HepG2 (cell line): Measurements from ENCODE around the gene LDLR. TPM values are rescaled to one million over a fixed set of nuclear protein-coding genes. Genes with fewer than 3 reads are reported as not detected.
"Not testable (repeated sequence)": the region's sequence is repeated elsewhere in the genome, so short reads cannot be mapped to it uniquely, and the experiment has no call there.

Experiments used
- ATAC-seq: fragments of 200-7000 bp; cut with Tn5 transposase; 3 replicates; pipeline ENCODE4 v1.9.1; 2020; ENCODE audit warnings: mild to moderate bottlenecking, moderate library complexity
- BruUV-seq: library from RNA; stranded (reverse); fragments of 400-500 nt; replicated peaks from 2 replicates; lab custom pipeline; 2021; lab: Mats Ljungman, UMichigan
- CTCF ChIA-PET: fragments of 300-600 bp; formaldehyde crosslinking; extraction: SDS; loops from one replicate; lab custom pipeline; 2021; ENCODE audit warnings: low total read pairs, inconsistent platforms, low intra/inter-chr PET ratio; lab: Yijun Ruan, JAX
- POLR2A ChIA-PET: fragments of 350-600 bp; sonication (Branson Sonifier 250); formaldehyde crosslinking; loops from one replicate; lab custom pipeline; 2020; ENCODE audit warnings: antibody characterized with exemption, inconsistent platforms; lab: Yijun Ruan, JAX
- DNase-seq: peaks from one replicate; pipeline ENCODE4 v3.0.0-alpha.2; 2015; ENCODE audit warnings: low spot score
- FAIRE-seq: peaks from 3 replicates; lab custom pipeline; 2011; peaks lifted over from hg19 to GRCh38; lab: Jason Lieb, UNC
- H2AFZ ChIP-seq: one replicate; pipeline ENCODE4 v1.6.1; 2011; ENCODE audit warnings: low read length, inconsistent platforms
- H3K27ac ChIP-seq: fragments of 300-600 bp; 3 replicates; pipeline ENCODE4 v1.8.0; 2011; ENCODE audit warnings: mixed run types, mild to moderate bottlenecking, mixed read lengths, low read length, inconsistent platforms; ENCODE audit not compliant: insufficient read depth; ENCODE audit errors: extremely low read length
- H3K27me3 ChIP-seq, 2 experiments: fragments of 200-600 bp in 1 of 2; 2 replicates in 1 of 2; 3 replicates in 1 of 2; pipeline versions ENCODE4 v1.6.0 to v1.8.0; 2011; ENCODE audit warnings: low read length in 2 of 2, mild to moderate bottlenecking in 2 of 2, moderate library complexity in 2 of 2, inconsistent platforms in 1 of 2; ENCODE audit not compliant: insufficient read depth in 2 of 2, control insufficient read depth in 1 of 2
- H3K36me3 ChIP-seq, 2 experiments: fragments of 200-600 bp in 1 of 2; replicated peaks in 1 of 2; 2 replicates in 1 of 2; 3 replicates in 1 of 2; pipeline versions ENCODE4 v1.5.1 to v1.8.0; 2011; ENCODE audit warnings: low read length in 2 of 2, inconsistent platforms in 1 of 2; ENCODE audit not compliant: insufficient read depth in 2 of 2, control insufficient read depth in 1 of 2
- H3K4me1 ChIP-seq: 2 replicates; pipeline ENCODE4 v1.5.1; 2012; ENCODE audit warnings: low read length, inconsistent platforms; ENCODE audit not compliant: insufficient read depth
- H3K4me2 ChIP-seq: 2 replicates; pipeline ENCODE4 v1.6.0; 2011; ENCODE audit warnings: low read depth, low read length, inconsistent platforms
- H3K4me3 ChIP-seq, 3 experiments: fragments of 200-600 bp in 1 of 3; sonication (generic), shearing (Covaris generic) in 1 of 3; replicated peaks in 1 of 3; 2 replicates each; pipeline ENCODE4 v1.5.1; 2011 to 2016; ENCODE audit warnings: low read length in 3 of 3, inconsistent platforms in 2 of 3, low read depth in 2 of 3, mild to moderate bottlenecking in 2 of 3, control low read depth in 1 of 3, mixed read lengths in 1 of 3; ENCODE audit not compliant: insufficient read depth in 1 of 3
- H3K79me2 ChIP-seq: one replicate; pipeline ENCODE4 v1.6.1; 2011; ENCODE audit warnings: low read length, inconsistent platforms; ENCODE audit not compliant: insufficient read depth
- H3K9ac ChIP-seq: 2 replicates; pipeline ENCODE4 v1.6.0; 2011; ENCODE audit warnings: mild to moderate bottlenecking, low read depth, low read length, inconsistent platforms; ENCODE audit not compliant: insufficient read depth
- H3K9me3 ChIP-seq: 2 replicates; pipeline ENCODE4 v1.5.1; 2012; ENCODE audit warnings: mild to moderate bottlenecking, low read length
- H4K20me1 ChIP-seq: 2 replicates; pipeline ENCODE4 v1.6.0; 2011; ENCODE audit warnings: inconsistent platforms, mild to moderate bottlenecking, low read length, moderate library complexity; ENCODE audit not compliant: insufficient read depth
- ATF3 ChIP-seq: sonication (generic); formaldehyde crosslinking; IDR thresholded peaks from 2 replicates; pipeline ENCODE4 v1.4.0; 2020; ENCODE audit warnings: missing genetic modification reagents
- BRCA1 ChIP-seq: sonication (generic); formaldehyde crosslinking; IDR thresholded peaks from 2 replicates; pipeline ENCODE4 v1.4.0; 2020; ENCODE audit warnings: missing genetic modification reagents
- FOSL1 ChIP-seq: sonication (generic); formaldehyde crosslinking; IDR thresholded peaks from 2 replicates; pipeline ENCODE4 v1.9.0; 2021; ENCODE audit warnings: missing genetic modification reagents, borderline replicate concordance
- PLRG1 ChIP-seq: fragments of 450-650 bp; conservative IDR thresholded peaks from 2 replicates; pipeline ENCODE4 v1.6.1; 2016
- SPEN ChIP-seq: sonication (generic); formaldehyde crosslinking; IDR thresholded peaks from 2 replicates; pipeline ENCODE4 v1.5.1; 2020; ENCODE audit warnings: low read depth, mild to moderate bottlenecking, missing genetic modification reagents
- ZHX2 ChIP-seq, 2 experiments: sonication (generic) in 1 of 2; formaldehyde crosslinking in 1 of 2; IDR thresholded peaks; 2 replicates each; pipeline versions ENCODE4 v1.6.1 to v1.9.0; 2014 to 2022; ENCODE audit warnings: antibody characterized with exemption in 1 of 2, borderline replicate concordance in 1 of 2, inconsistent platforms in 1 of 2, low read depth in 1 of 2, missing genetic modification reagents in 1 of 2
- ZKSCAN8 ChIP-seq: IDR thresholded peaks from 2 replicates; pipeline ENCODE4 v1.6.1; 2016; ENCODE audit warnings: borderline replicate concordance, missing genetic modification reagents, missing compliant biosample characterization
- ZNF121 ChIP-seq: sonication (generic); formaldehyde crosslinking; IDR thresholded peaks from 2 replicates; pipeline ENCODE4 v1.5.0; 2020; ENCODE audit warnings: mild to moderate bottlenecking, missing genetic modification reagents
- ZNF136 ChIP-seq: sonication (generic); formaldehyde crosslinking; IDR thresholded peaks from 2 replicates; pipeline ENCODE4 v1.8.1; 2022; ENCODE audit warnings: low read depth, mild to moderate bottlenecking, moderate library complexity, missing genetic modification reagents
- ZNF549 ChIP-seq: sonication (generic); formaldehyde crosslinking; IDR thresholded peaks from 2 replicates; pipeline ENCODE4 v1.5.0; 2020; ENCODE audit warnings: missing genetic modification reagents
- ZNF737 ChIP-seq: sonication (generic); formaldehyde crosslinking; IDR thresholded peaks from 2 replicates; pipeline ENCODE4 v1.5.0; 2020; ENCODE audit warnings: missing genetic modification reagents, mild to moderate bottlenecking, borderline replicate concordance
- WGBS: methylation state at CpG from one replicate; pipeline ENCODE4 v1.1.6; 2017; ENCODE audit warnings: low lambda C conversion rate; 5-methylcytosine and 5-hydroxymethylcytosine counted together
- in situ Hi-C: cut with HindIII; loops from 2 replicates; pipeline ENCODE4 v1.10.0; 2017; ENCODE audit warnings: low pct_unique_long_range_greater_than_20kb; ENCODE audit not compliant: extremely low pct_ligation_motif_present
- intact Hi-C: fragments of 100-400 bp; cut with micrococcal nuclease; formaldehyde crosslinking; loops from one replicate; pipeline ENCODE4 v1.10.0; 2022; ENCODE audit not compliant: unreplicated experiment
- polyA plus RNA-seq, 8 experiments: library from polyadenylated mRNA; depleted of rRNA in 3 of 8; stranded (reverse) in 7 of 8; unstranded in 1 of 8; fragments of >200 nt; fragmentation: Illumina TruSeq in 4 of 8; extraction: Trizol in 4 of 8; gene quantifications; 2 replicates each; pipeline versions ENCODE4 v1.2.1 to v1.2.3, GENCODE V29; 2011 to 2016; ENCODE audit warnings: low read depth in 4 of 8, missing spikeins in 1 of 8, mixed read lengths in 1 of 8; ENCODE audit not compliant: insufficient read depth in 1 of 8
- total RNA-seq, 5 experiments: library from RNA; depleted of rRNA; stranded (reverse); fragments of >200 nt; fragmentation: Illumina TruSeq; extraction: Trizol; gene quantifications; 2 replicates each; pipeline ENCODE4 v1.2.3, GENCODE V29; 2016; ENCODE audit warnings: low read depth in 1 of 5
- TF ChIP-seq, protein P1 (sequence below): sonication (generic); formaldehyde crosslinking; IDR thresholded peaks from 2 replicates; pipeline ENCODE4 v1.8.1; 2023; ENCODE audit warnings: mild to moderate bottlenecking, missing genetic modification reagents

LDLR gene
- total and polyA plus RNA-seq, 2 of the 13 experiments (the other 11 are each of a cell fraction or from before 2014, with no cell fraction given): 51.6 to 92.5 TPM

DNA sequence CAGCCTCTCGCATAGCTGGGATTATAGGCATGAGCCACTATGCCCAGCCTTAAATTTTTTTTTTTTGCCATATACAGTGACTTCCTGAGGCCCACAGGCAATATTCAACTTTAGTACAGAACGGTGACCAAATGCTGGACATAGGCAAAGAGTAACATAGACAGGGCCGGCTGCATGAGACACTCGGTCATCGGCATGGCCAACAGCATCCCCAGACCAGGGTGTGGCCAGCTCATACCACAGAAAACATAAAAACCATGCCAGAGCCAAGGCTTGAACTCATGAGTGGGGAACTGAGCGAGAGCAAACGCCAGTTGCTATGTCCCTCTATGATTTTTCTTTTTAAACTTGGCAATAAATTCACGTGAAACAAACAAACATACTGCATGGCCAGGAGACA lies 91.1 kb downstream of the LDLR start:
- Histone ChIP-seq H4K20me1 (no peaks in the 10 kb centered on the region), H3K9me3 (no peaks in the 10 kb centered on the region), H3K79me2 (no peaks in the 10 kb centered on the region), H3K27me3 (no peaks in the 10 kb centered on the region), H3K4me1 (peaks cover 8% of the 10 kb centered on the region; the same call in 1 of the 2 replicates), H3K4me2 (no peak overlapping the region), H3K27ac (no peak overlapping the region), H3K4me3 (no peak overlapping the region), H3K9ac (no peak overlapping the region), H3K36me3 (peaks cover 0 to 8% of the 10 kb centered on the region in 2 experiments; a peak in 1 of 5 replicates), H2AFZ (no peak overlapping the region)
- CTCF ChIA-PET: no interaction called here
- BruUV-seq: no TSS peak
- no peak for DNase-seq
- POLR2A ChIA-PET: no interaction called here
- no peak for ATAC-seq
- no peak for FAIRE-seq
- TF ChIP-seq ATF3 (CRISPR knock-in tag) (no peak), ZKSCAN8 (no peak), SPEN (no peak), BRCA1 (CRISPR knock-in tag) (no peak), ZNF737 (CRISPR knock-in tag) (no peak), ZHX2 (IDR thresholded peaks at IDR 0.05; ENCODE audit: low read depth) (no peak), ZHX2 (CRISPR knock-in tag; IDR thresholded peaks at IDR 0.05; ENCODE audit: borderline replicate concordance) (no peak), PLRG1 (no peak), FOSL1 (CRISPR knock-in tag) (no peak), ZNF549 (CRISPR knock-in tag) (no peak), ZNF136 (no peak), ZNF121 (CRISPR knock-in tag) (no peak)
- TF ChIP-seq, protein P1, sequence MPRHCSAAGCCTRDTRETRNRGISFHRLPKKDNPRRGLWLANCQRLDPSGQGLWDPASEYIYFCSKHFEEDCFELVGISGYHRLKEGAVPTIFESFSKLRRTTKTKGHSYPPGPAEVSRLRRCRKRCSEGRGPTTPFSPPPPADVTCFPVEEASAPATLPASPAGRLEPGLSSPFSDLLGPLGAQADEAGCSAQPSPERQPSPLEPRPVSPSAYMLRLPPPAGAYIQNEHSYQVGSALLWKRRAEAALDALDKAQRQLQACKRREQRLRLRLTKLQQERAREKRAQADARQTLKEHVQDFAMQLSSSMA (CRISPR knock-in tag): no peak
- in situ Hi-C loops: no loop called here
- over 99% methylated on average over 8 of the region's 8 CpGs for WGBS
- intact Hi-C loops: no loop called here

DNA sequence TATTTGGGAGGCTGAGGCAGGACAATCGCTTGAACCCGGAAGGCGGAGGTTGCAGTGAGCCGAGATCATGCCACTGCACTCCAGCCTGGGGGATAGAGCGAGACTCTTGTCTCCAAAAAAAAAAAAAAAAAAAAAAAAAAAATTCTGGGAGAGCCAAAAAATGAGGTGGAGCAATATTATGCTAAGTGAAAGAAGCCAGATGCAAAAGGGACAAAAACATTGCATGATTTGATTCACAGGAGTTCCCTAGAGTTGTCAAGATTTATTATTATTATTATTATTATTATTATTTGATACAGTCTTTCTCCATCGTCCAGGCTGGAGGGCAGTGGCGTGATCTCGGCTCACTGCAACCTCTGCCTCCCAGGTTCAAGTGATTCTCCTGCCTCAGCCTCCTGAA lies 91.7 kb downstream of the LDLR start:
- H3K4me3 ChIP-seq, BruUV-seq, in situ Hi-C loops: not testable (repeated sequence)

More for the DNA sequence above, 91.7 kb downstream of the LDLR start:
- ATAC-seq, CTCF ChIA-PET, H3K9ac ChIP-seq, H3K27me3 ChIP-seq, H3K36me3 ChIP-seq, DNase-seq, H3K4me2 ChIP-seq, H2AFZ ChIP-seq, FAIRE-seq, H4K20me1 ChIP-seq, POLR2A ChIA-PET, H3K4me1 ChIP-seq, H3K27ac ChIP-seq, intact Hi-C loops, H3K79me2 ChIP-seq, H3K9me3 ChIP-seq: not testable (repeated sequence)
- 90% methylated on average over 8 of the region's 8 CpGs for WGBS
